Vagina (tissue), 2 donors: Measurements from ENCODE around the gene MYO1D.

Source experiments
- POLR2A ChIP-seq, 2 donors: fragments of 450-650 bp; IDR thresholded peaks; one replicate each; pipeline ENCODE4 v1.6.1; 2017; ENCODE audit warnings: antibody characterized with exemption in 2 of 2, mild to moderate bottlenecking in 2 of 2, moderate library complexity in 2 of 2
- POLR2AphosphoS5 ChIP-seq, 2 donors: sonication (generic); formaldehyde crosslinking; IDR thresholded peaks; one replicate each; pipeline ENCODE4 v1.9.0; 2017; ENCODE audit warnings: antibody characterized with exemption in 2 of 2, mild to moderate bottlenecking in 2 of 2, low read depth in 1 of 2; ENCODE audit not compliant: insufficient read depth in 1 of 2
- TF ChIP-seq, protein P1 (sequence below), 3 experiments: fragments of 450-650 bp in 2 of 3; fragments of 200-600 bp in 1 of 3; sonication (generic) in 1 of 3; IDR thresholded peaks; one replicate each; pipeline ENCODE4 v1.5.1; 2017 to 2019; ENCODE audit warnings: antibody characterized with exemption in 3 of 3, mild to moderate bottlenecking in 2 of 3, moderate library complexity in 2 of 3

DNA sequence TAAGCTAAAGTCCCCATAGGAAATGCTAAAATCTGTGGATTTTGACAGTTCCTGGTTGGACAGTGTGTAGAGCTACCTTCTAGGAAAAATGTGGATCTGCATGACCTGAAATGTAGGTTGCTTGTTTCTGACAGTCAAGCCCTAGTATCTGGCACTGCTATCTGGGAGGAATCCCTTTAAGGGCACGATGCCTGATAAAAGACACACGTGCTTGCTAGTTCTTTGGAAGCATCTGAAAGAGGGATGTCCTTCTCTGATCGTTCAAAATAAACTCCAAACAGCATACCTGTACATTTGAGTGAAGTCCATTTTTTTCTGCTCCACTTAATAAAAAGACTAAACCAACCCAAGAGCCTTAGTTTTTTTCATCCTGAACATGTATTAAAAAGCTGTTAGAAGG, 288.8 kb downstream of the MYO1D start:
- TF ChIP-seq, protein P1, sequence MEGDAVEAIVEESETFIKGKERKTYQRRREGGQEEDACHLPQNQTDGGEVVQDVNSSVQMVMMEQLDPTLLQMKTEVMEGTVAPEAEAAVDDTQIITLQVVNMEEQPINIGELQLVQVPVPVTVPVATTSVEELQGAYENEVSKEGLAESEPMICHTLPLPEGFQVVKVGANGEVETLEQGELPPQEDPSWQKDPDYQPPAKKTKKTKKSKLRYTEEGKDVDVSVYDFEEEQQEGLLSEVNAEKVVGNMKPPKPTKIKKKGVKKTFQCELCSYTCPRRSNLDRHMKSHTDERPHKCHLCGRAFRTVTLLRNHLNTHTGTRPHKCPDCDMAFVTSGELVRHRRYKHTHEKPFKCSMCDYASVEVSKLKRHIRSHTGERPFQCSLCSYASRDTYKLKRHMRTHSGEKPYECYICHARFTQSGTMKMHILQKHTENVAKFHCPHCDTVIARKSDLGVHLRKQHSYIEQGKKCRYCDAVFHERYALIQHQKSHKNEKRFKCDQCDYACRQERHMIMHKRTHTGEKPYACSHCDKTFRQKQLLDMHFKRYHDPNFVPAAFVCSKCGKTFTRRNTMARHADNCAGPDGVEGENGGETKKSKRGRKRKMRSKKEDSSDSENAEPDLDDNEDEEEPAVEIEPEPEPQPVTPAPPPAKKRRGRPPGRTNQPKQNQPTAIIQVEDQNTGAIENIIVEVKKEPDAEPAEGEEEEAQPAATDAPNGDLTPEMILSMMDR (IDR thresholded peaks at IDR 0.05), result no peak
- TF ChIP-seq POLR2A (IDR thresholded peaks at IDR 0.05) (no peak), POLR2AphosphoS5 (IDR thresholded peaks at IDR 0.05; ENCODE audit: insufficient read depth in 1 of 2, low read depth in 1 of 2) (no peak)
